ENCODE data around the gene NTN1. TPM values are rescaled to one million over a fixed set of nuclear protein-coding genes. Genes with fewer than 3 reads are reported as not detected.

Gene NTN1
- total RNA-seq, 1 experiment from 2014 or later: 4.2 TPM

DNA sequence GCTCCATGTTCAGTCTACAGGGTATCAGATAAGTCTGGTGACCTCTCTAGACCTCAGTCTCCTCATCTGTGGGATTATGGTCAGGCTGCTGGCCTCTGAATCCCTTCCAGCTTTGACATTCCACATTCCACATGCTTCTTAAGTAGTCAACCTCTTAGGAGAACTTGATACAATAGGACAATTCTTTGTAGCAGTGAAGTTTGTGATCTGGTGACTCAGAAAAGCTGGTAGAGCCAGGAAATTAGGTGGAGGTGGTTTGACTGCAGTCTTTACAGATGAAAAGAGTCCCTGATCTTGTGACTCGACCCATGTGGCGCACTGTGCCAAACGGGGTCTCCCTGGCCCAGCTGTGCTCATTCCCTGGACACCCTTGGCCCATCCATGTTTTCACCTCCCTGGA is 147.8 kb downstream of the NTN1 start:
- peak; percentile 28 for DNase-seq (ENCODE audit: low read depth, low spot score)
- H3K9me3 ChIP-seq (ENCODE audit: control insufficient read depth in 1 of 2, insufficient read depth in 1 of 2, low read depth in 1 of 2, low read length in 2 of 2): no peaks in the 10 kb centered on the region
- no peak overlapping the region for H3K9ac ChIP-seq (ENCODE audit: low read length)
- H2AFZ ChIP-seq (ENCODE audit: low read depth, low read length, poor library complexity, severe bottlenecking): no peak overlapping the region
- peak; percentile 63 for ATAC-seq
- H3K4me3 ChIP-seq (replicated peaks in 1 of 2; ENCODE audit: low read depth in 1 of 2, low read length in 2 of 2): no peak overlapping the region
- H3K9me2 ChIP-seq (ENCODE audit: insufficient read depth): no peaks in the 10 kb centered on the region
- TF ChIP-seq SP1 (IDR thresholded peaks at IDR 0.05; ENCODE audit: low read depth) (0 out of 2 replicates have a peak, but pooled peaks have one; percentile 7), EGR1 (IDR thresholded peaks at IDR 0.05; ENCODE audit: low read depth) (no peak), POLR2AphosphoS5 (IDR thresholded peaks at IDR 0.05; ENCODE audit: low read depth, low read length) (no peak), ZFX (IDR thresholded peaks at IDR 0.05) (no peak), SIN3A (IDR thresholded peaks at IDR 0.05; ENCODE audit: low read depth) (no peak), FOSL1 (IDR thresholded peaks at IDR 0.05; ENCODE audit: low read depth) (no peak)
- TF ChIP-seq, protein P1, sequence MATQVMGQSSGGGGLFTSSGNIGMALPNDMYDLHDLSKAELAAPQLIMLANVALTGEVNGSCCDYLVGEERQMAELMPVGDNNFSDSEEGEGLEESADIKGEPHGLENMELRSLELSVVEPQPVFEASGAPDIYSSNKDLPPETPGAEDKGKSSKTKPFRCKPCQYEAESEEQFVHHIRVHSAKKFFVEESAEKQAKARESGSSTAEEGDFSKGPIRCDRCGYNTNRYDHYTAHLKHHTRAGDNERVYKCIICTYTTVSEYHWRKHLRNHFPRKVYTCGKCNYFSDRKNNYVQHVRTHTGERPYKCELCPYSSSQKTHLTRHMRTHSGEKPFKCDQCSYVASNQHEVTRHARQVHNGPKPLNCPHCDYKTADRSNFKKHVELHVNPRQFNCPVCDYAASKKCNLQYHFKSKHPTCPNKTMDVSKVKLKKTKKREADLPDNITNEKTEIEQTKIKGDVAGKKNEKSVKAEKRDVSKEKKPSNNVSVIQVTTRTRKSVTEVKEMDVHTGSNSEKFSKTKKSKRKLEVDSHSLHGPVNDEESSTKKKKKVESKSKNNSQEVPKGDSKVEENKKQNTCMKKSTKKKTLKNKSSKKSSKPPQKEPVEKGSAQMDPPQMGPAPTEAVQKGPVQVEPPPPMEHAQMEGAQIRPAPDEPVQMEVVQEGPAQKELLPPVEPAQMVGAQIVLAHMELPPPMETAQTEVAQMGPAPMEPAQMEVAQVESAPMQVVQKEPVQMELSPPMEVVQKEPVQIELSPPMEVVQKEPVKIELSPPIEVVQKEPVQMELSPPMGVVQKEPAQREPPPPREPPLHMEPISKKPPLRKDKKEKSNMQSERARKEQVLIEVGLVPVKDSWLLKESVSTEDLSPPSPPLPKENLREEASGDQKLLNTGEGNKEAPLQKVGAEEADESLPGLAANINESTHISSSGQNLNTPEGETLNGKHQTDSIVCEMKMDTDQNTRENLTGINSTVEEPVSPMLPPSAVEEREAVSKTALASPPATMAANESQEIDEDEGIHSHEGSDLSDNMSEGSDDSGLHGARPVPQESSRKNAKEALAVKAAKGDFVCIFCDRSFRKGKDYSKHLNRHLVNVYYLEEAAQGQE (IDR thresholded peaks at IDR 0.05; ENCODE audit: low read depth): no peak
- ChIA-PET CTCF (interaction anchor here (1.1 kb wide), 1 partner anchor 274 kb away, joined by 3 read pairs; no protein-coding TSS in a partner anchor), RAD21 (ENCODE audit: low non-redundant PET in 1 of 2, low total read pairs in 2 of 2, uncharacterized antibody in 2 of 2, unreplicated experiment in 2 of 2) (interaction anchor here in 1 of 2 experiments (0.6 kb wide), 1 partner anchor 48 kb away, joined by 3 read pairs; no protein-coding TSS in a partner anchor), POLR2A (no interaction called here)
- intact Hi-C loops (cut with micrococcal nuclease): no loop called here
- H3K79me2 ChIP-seq (ENCODE audit: insufficient read depth, low read length): no peaks in the 10 kb centered on the region
- BruUV-seq (replicated peaks): no TSS peak
- peaks cover 0 to 9% of the 10 kb centered on the region in 2 experiments; a peak in 2 of 4 replicates for H3K4me1 ChIP-seq (ENCODE audit: control insufficient read depth in 1 of 2, insufficient read depth in 2 of 2, low read length in 2 of 2)
- H3K27me3 ChIP-seq (ENCODE audit: insufficient read depth, low read length): no peaks in the 10 kb centered on the region
- H3K27ac ChIP-seq (ENCODE audit: low read depth, low read length): no peak overlapping the region
- peak overlapping the region; percentile 31; the same call in 1 of the 2 replicates for H3K4me2 ChIP-seq (ENCODE audit: low read length)
- H4K20me1 ChIP-seq (ENCODE audit: insufficient read depth): no peaks in the 10 kb centered on the region
- H3K36me3 ChIP-seq (ENCODE audit: control insufficient read depth in 1 of 2, insufficient read depth in 2 of 2, low read length in 2 of 2): no peaks in the 10 kb centered on the region

Data from HCT116 (cell line).